B cell (primary cell): ENCODE data around the gene CYP4F22. TPM values are rescaled to one million over a fixed set of nuclear protein-coding genes. Genes with fewer than 3 reads are reported as not detected.

ENCODE experiments used
- ATAC-seq: fragments of 200-7000 bp; cut with Tn5 transposase; one replicate; pipeline ENCODE4 v1.10.0; 2021; ENCODE audit warnings: low read depth, mild to moderate bottlenecking, moderate number of reproducible peaks, moderate library complexity
- CTCF ChIA-PET: fragments of 350-600 bp; sonication (Branson Sonifier 250); formaldehyde crosslinking; loops from one replicate; lab custom pipeline; 2021; ENCODE audit warnings: antibody characterized with exemption, inconsistent platforms; lab: Charles Lee
- POLR2A ChIA-PET: fragments of 350-600 bp; sonication (Branson Sonifier 250); formaldehyde crosslinking; loops from one replicate; lab custom pipeline; 2021; ENCODE audit warnings: antibody characterized with exemption; lab: Charles Lee
- DNase-seq: peaks from one replicate; pipeline ENCODE4 v3.0.0; 2013
- H2AFZ ChIP-seq: 2 replicates; pipeline ENCODE4 v1.6.1; 2012; ENCODE audit warnings: mild to moderate bottlenecking, low read depth, low read length; ENCODE audit not compliant: insufficient read depth, poor library complexity, severe bottlenecking
- H3K27ac ChIP-seq, 2 donors: 1 replicate in 1 of 2; 2 replicates in 1 of 2; pipeline ENCODE4 v1.5.1; 2012 to 2013; ENCODE audit warnings: low read length in 2 of 2, mild to moderate bottlenecking in 2 of 2, moderate library complexity in 1 of 2
- H3K27me3 ChIP-seq, 4 experiments: fragments of 200-600 bp in 1 of 4; sonication (generic) in 1 of 4; replicated peaks in 1 of 4; 1 replicate in 2 of 4; 2 replicates in 2 of 4; pipeline versions ENCODE4 v1.6.1 to v1.7.0; 2013 to 2016; ENCODE audit warnings: low read length in 3 of 4, mild to moderate bottlenecking in 2 of 4, mixed read lengths in 1 of 4, moderate library complexity in 1 of 4; ENCODE audit not compliant: insufficient read depth in 4 of 4, control insufficient read depth in 3 of 4; ENCODE audit errors: control extremely low read depth in 1 of 4
- H3K36me3 ChIP-seq, 2 experiments: replicated peaks in 1 of 2; 1 replicate in 1 of 2; 2 replicates in 1 of 2; pipeline versions ENCODE4 v1.6.1 to v1.7.1; 2013; ENCODE audit warnings: low read length in 1 of 2; ENCODE audit not compliant: insufficient read depth in 2 of 2, control insufficient read depth in 1 of 2; ENCODE audit errors: control extremely low read depth in 1 of 2, extremely low read depth in 1 of 2
- H3K4me1 ChIP-seq, 2 donors: fragments of 200-600 bp in 1 of 2; sonication (generic) in 1 of 2; 1 replicate in 1 of 2; 2 replicates in 1 of 2; pipeline versions ENCODE4 v1.5.1 to v1.6.1; 2013 to 2017; ENCODE audit warnings: low read length in 2 of 2; ENCODE audit not compliant: control insufficient read depth in 2 of 2, insufficient read depth in 2 of 2
- H3K4me2 ChIP-seq: replicated peaks from 2 replicates; pipeline ENCODE3; 2012; ENCODE audit warnings: mild to moderate bottlenecking, low read depth, low read length; ENCODE audit not compliant: poor library complexity, severe bottlenecking
- H3K4me3 ChIP-seq, 5 experiments: fragments of 200-600 bp in 1 of 5; sonication (generic) in 1 of 5; 1 replicate in 3 of 5; 2 replicates in 2 of 5; pipeline versions ENCODE4 v1.5.1 to v1.7.0; 2011 to 2016; ENCODE audit warnings: low read length in 4 of 5, mild to moderate bottlenecking in 4 of 5, low read depth in 2 of 5, control low read depth in 1 of 5, moderate library complexity in 1 of 5; ENCODE audit not compliant: insufficient read depth in 1 of 5; ENCODE audit errors: control extremely low read depth in 1 of 5, extremely low read depth in 1 of 5
- H3K79me2 ChIP-seq: fragments of 200-600 bp; sonication (generic); one replicate; pipeline ENCODE4 v1.6.0; 2016; ENCODE audit warnings: low read length; ENCODE audit not compliant: control insufficient read depth, insufficient read depth
- H3K9ac ChIP-seq: fragments of 200-600 bp; sonication (generic); 2 replicates; pipeline ENCODE4 v1.6.1; 2017; ENCODE audit warnings: mild to moderate bottlenecking, low read length, moderate library complexity
- H3K9me3 ChIP-seq, 3 donors: one replicate each; pipeline versions ENCODE4 v1.6.1 to v1.7.1; 2013; ENCODE audit warnings: low read length in 2 of 3; ENCODE audit not compliant: control insufficient read depth in 2 of 3, insufficient read depth in 1 of 3; ENCODE audit errors: control extremely low read depth in 1 of 3
- H4K20me1 ChIP-seq: 2 replicates; pipeline ENCODE4 v1.6.0; 2012; ENCODE audit warnings: mild to moderate bottlenecking, low read length; ENCODE audit not compliant: insufficient read depth, control insufficient read depth, poor library complexity, severe bottlenecking
- H3K27ac Mint-ChIP-seq: one replicate; pipeline ENCODE4 v1.8.0; 2021; ENCODE audit warnings: mixed read lengths
- H3K27me3 Mint-ChIP-seq: one replicate; pipeline ENCODE4 v1.8.0; 2021; ENCODE audit warnings: mixed read lengths
- H3K4me1 Mint-ChIP-seq: one replicate; pipeline ENCODE4 v1.8.0; 2021; ENCODE audit warnings: mixed read lengths
- H3K4me3 Mint-ChIP-seq: one replicate; pipeline ENCODE4 v1.8.0; 2021; ENCODE audit warnings: mixed read lengths
- H3K9me3 Mint-ChIP-seq: one replicate; pipeline ENCODE4 v1.8.0; 2022; ENCODE audit warnings: mixed read lengths; ENCODE audit not compliant: insufficient read depth
- EZH2 ChIP-seq: IDR thresholded peaks from 2 replicates; pipeline ENCODE4 v1.6.1; 2012; ENCODE audit warnings: borderline replicate concordance, low read depth, mild to moderate bottlenecking, moderate library complexity, low read length; ENCODE audit not compliant: insufficient read depth, poor library complexity, severe bottlenecking
- WGBS: methylation state at CpG from one replicate; pipeline ENCODE4 v1.1.5; 2013; ENCODE audit warnings: missing lambda C conversion rate; ENCODE audit not compliant: insufficient coverage; 5-methylcytosine and 5-hydroxymethylcytosine counted together
- intact Hi-C: fragments of 100-400 bp; cut with micrococcal nuclease; formaldehyde crosslinking; loops from one replicate; pipeline ENCODE4 v1.10.0; 2022
- polyA plus RNA-seq: library from polyadenylated mRNA; depleted of rRNA; stranded (reverse); fragments of >200 nt; gene quantifications from 2 replicates; pipeline ENCODE4 v1.2.3, GENCODE V29; 2012
- total RNA-seq, 2 donors: library from RNA; stranded (reverse); fragments of 120-200 nt in 1 of 2; gene quantifications; 1 replicate in 1 of 2; 2 replicates in 1 of 2; pipeline versions ENCODE4 v1.2.3 to v1.2.4, GENCODE V29; 2013 to 2022
- TF ChIP-seq, protein P1 (sequence below): fragments of 200-600 bp; IDR thresholded peaks from one replicate; pipeline ENCODE4 v1.8.0; 2022; ENCODE audit warnings: antibody characterized with exemption, mild to moderate bottlenecking

Gene CYP4F22
- total and polyA plus RNA-seq, 2 donors (not counting 1 experiment from before 2014, with no cell fraction given), result 0.03 TPM; not detected in 1

DNA sequence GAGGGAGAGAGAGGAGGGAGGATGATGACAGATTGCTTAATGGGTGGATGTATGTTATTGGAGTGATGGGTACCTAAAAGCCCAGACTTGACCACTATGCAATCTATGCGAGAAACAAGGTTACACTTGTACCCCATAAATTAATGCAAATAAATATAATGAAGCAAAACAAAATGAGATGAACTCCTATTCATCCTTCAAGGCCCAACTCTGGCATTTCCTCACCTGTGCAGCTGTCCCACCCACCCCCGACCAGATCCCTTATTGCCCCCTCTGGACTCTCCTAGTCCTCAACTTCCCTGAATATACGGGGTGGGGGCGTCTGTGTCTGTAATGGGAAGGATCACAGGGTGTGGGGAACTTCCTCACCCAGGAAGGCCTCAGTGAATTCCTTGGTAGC, 33.2 kb upstream of the CYP4F22 start:
- Histone ChIP-seq H3K4me1 (peaks cover 0 to under 1% of the 10 kb centered on the region in 2 donors), H3K27me3 (peaks cover 0 to 10% (median 0%) of the 10 kb centered on the region in 4 experiments), H2AFZ (no peak overlapping the region), H3K79me2 (no peaks in the 10 kb centered on the region), H3K4me2 (no peak overlapping the region), H3K9me3 (peaks cover 0 to 15% (median 0%) of the 10 kb centered on the region in 3 donors), H3K9ac (no peak overlapping the region), H3K27ac (no peak overlapping the region), H3K4me3 (no peak overlapping the region), H3K36me3 (no peaks in the 10 kb centered on the region), H4K20me1 (no peaks in the 10 kb centered on the region)
- H3K9me3 Mint-ChIP-seq, result no peaks in the 10 kb centered on the region
- DNase-seq (no peak), ATAC-seq (no peak)
- TF ChIP-seq, protein P1, sequence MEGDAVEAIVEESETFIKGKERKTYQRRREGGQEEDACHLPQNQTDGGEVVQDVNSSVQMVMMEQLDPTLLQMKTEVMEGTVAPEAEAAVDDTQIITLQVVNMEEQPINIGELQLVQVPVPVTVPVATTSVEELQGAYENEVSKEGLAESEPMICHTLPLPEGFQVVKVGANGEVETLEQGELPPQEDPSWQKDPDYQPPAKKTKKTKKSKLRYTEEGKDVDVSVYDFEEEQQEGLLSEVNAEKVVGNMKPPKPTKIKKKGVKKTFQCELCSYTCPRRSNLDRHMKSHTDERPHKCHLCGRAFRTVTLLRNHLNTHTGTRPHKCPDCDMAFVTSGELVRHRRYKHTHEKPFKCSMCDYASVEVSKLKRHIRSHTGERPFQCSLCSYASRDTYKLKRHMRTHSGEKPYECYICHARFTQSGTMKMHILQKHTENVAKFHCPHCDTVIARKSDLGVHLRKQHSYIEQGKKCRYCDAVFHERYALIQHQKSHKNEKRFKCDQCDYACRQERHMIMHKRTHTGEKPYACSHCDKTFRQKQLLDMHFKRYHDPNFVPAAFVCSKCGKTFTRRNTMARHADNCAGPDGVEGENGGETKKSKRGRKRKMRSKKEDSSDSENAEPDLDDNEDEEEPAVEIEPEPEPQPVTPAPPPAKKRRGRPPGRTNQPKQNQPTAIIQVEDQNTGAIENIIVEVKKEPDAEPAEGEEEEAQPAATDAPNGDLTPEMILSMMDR, result no peak
- TF ChIP-seq EZH2, result no peak
- ChIA-PET CTCF (no interaction called here), POLR2A (interaction anchor here (0.6 kb wide), 1 partner anchor 224 kb away, joined by 3 read pairs; no protein-coding TSS in a partner anchor)
- no peak overlapping the region for H3K4me3 Mint-ChIP-seq
- H3K4me1 Mint-ChIP-seq, result peaks cover under 1% of the 10 kb centered on the region
- intact Hi-C loops, result no loop called here
- H3K27ac Mint-ChIP-seq, result no peak overlapping the region
- 80% methylated on average over 1 of the region's 4 CpGs for WGBS
- H3K27me3 Mint-ChIP-seq, result peaks cover 9% of the 10 kb centered on the region

DNA sequence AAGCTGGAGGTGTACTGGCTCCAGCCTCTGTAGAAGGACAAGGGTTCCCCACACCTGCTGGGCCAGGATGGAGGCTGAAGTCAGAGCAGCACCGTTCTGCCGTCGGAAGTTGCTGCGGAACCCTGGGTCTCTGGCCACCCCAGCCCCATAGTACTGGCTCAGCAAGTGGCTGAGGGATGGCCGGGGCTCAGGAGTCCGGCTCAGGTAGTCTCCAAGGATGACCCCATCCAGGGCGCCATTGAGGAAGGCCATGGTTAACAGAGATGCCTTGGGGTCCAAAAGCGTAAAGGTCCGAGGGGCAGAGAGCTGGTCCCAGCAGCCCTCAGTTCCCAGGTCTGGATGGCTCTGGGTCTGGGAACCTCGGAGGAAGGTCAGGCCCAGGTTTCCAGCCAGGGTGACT, 32.7 kb upstream of the CYP4F22 start:
- POLR2A ChIA-PET, result interaction anchor here (0.6 kb wide), 1 partner anchor 224 kb away, joined by 3 read pairs; no protein-coding TSS in a partner anchor
- no peak overlapping the region for H3K27ac Mint-ChIP-seq
- Histone ChIP-seq H3K4me2 (no peak overlapping the region), H3K27ac (no peak overlapping the region), H3K79me2 (no peaks in the 10 kb centered on the region), H4K20me1 (no peaks in the 10 kb centered on the region), H3K9ac (no peak overlapping the region), H3K36me3 (no peaks in the 10 kb centered on the region), H2AFZ (no peak overlapping the region), H3K4me3 (no peak overlapping the region), H3K4me1 (no peaks in the 10 kb centered on the region), H3K27me3 (peaks cover 0 to 6% (median 0%) of the 10 kb centered on the region in 4 experiments), H3K9me3 (peaks cover 0 to 15% (median 0%) of the 10 kb centered on the region in 3 donors)
- DNase-seq (no peak), ATAC-seq (no peak)
- H3K27me3 Mint-ChIP-seq, result peaks cover 9% of the 10 kb centered on the region
- 98% methylated on average over 10 of the region's 10 CpGs for WGBS
- H3K9me3 Mint-ChIP-seq, result no peaks in the 10 kb centered on the region
- intact Hi-C loops, result no loop called here
- H3K4me1 Mint-ChIP-seq, result no peaks in the 10 kb centered on the region
- TF ChIP-seq, protein P1, result no peak
- no peak for TF ChIP-seq EZH2
- CTCF ChIA-PET, result no interaction called here
- no peak overlapping the region for H3K4me3 Mint-ChIP-seq
